Measurements from ENCODE around the gene VPS33A. TPM values are rescaled to one million over a fixed set of nuclear protein-coding genes. Genes with fewer than 3 reads are reported as not detected.

Gene VPS33A
- total and polyA plus RNA-seq, 2 of the 8 experiments (the other 6 are each of a cell fraction or from before 2014, with no cell fraction given) = 16.4 to 41.8 TPM

DNA sequence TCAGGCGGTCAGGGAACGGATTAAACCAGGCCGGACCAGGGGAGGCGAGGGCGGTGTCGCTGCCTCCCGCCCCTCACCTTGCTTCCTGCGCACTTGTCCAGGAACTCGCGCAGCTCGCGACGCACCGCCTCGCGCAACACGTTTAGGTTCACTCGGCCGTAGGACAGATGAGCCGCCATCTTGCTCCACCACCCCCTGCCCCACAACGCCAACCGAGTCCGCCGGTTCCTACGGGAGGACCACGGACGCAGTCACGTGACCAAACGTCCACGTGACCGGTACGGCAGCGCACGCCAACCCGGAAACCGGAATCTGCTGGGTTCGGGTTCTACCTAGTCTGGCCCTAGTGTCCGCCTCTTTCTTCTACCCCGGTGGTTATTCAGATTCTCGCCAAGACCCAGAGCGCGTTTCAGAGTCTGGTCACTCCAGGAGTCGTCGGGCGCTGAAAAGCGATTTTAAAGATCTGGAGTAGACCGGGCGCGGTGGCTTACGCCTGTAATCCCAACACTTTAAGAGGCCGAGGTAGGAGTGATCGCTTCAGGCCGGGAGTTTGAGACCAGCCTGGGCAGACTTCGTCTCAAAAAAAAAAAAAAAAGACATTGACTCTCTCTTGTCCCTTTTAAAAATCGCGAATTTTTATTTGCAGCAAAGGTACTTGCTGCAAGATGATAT lies at the start of gene VPS33A (continued):
- TF ChIP-seq, protein P1, sequence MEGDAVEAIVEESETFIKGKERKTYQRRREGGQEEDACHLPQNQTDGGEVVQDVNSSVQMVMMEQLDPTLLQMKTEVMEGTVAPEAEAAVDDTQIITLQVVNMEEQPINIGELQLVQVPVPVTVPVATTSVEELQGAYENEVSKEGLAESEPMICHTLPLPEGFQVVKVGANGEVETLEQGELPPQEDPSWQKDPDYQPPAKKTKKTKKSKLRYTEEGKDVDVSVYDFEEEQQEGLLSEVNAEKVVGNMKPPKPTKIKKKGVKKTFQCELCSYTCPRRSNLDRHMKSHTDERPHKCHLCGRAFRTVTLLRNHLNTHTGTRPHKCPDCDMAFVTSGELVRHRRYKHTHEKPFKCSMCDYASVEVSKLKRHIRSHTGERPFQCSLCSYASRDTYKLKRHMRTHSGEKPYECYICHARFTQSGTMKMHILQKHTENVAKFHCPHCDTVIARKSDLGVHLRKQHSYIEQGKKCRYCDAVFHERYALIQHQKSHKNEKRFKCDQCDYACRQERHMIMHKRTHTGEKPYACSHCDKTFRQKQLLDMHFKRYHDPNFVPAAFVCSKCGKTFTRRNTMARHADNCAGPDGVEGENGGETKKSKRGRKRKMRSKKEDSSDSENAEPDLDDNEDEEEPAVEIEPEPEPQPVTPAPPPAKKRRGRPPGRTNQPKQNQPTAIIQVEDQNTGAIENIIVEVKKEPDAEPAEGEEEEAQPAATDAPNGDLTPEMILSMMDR (IDR thresholded peaks at IDR 0.05; ENCODE audit: control extremely low read depth in 1 of 3, insufficient read depth in 1 of 3, low read depth in 1 of 3, low read length in 3 of 3) = no peak
- TF ChIP-seq JUND (IDR thresholded peaks at IDR 0.05; ENCODE audit: low read length) = no peak
- no peak for TF ChIP-seq SIRT6 (IDR thresholded peaks at IDR 0.05; ENCODE audit: low read length)
- TF ChIP-seq TBP (IDR thresholded peaks at IDR 0.05; ENCODE audit: low read depth, low read length) = peak; percentile 82
- no peak for TF ChIP-seq CHD2 (IDR thresholded peaks at IDR 0.05; ENCODE audit: low read length)
- peak; percentile 98 for TF ChIP-seq PHF8 (conservative IDR thresholded peaks at IDR 0.05; ENCODE audit: low read depth, low read length)
- TF ChIP-seq GTF2F1 (IDR thresholded peaks at IDR 0.05; ENCODE audit: borderline replicate concordance, low read depth, low read length) = peak; percentile 95
- no peak for TF ChIP-seq BACH1 (IDR thresholded peaks at IDR 0.05; ENCODE audit: low read length)
- no peak for TF ChIP-seq CTBP2 (IDR thresholded peaks at IDR 0.05; ENCODE audit: borderline replicate concordance, insufficient read depth, insufficient read length, low read length)
- TF ChIP-seq KDM5A (IDR thresholded peaks at IDR 0.05; ENCODE audit: low read length) = peak; percentile 95
- no peak for TF ChIP-seq MAFK (IDR thresholded peaks at IDR 0.05; ENCODE audit: low read depth, low read length)
- peak; percentile 70; the same call in 1 of the 2 replicates for TF ChIP-seq RBBP5 (IDR thresholded peaks at IDR 0.05; ENCODE audit: borderline replicate concordance, low read depth, low read length)
- TF ChIP-seq CREB1 (IDR thresholded peaks at IDR 0.05) = peak; percentile 79
- TF ChIP-seq POLR2A (IDR thresholded peaks at IDR 0.05; ENCODE audit: control extremely low read depth in 1 of 2, low read depth in 2 of 2, low read length in 2 of 2) = peak; percentile 94 to 95
- no peak for TF ChIP-seq ZNF274 (IDR thresholded peaks at IDR 0.05; ENCODE audit: borderline replicate concordance, extremely low read depth, low read length)
- no peak; the same call in 1 of the 2 replicates for TF ChIP-seq EGR1 (IDR thresholded peaks at IDR 0.05; ENCODE audit: borderline replicate concordance, low read depth, low read length)
- peak; percentile 99 for TF ChIP-seq POLR2AphosphoS5 (IDR thresholded peaks at IDR 0.05; ENCODE audit: low read depth, low read length)
- TF ChIP-seq CHD1 (IDR thresholded peaks at IDR 0.05; ENCODE audit: low read depth, low read length) = no peak
- peak; percentile 93 for TF ChIP-seq YY1 (IDR thresholded peaks at IDR 0.05; ENCODE audit: low read depth, low read length)
- no peak for TF ChIP-seq POU5F1 (IDR thresholded peaks at IDR 0.05; ENCODE audit: low read depth, low read length)
- no peak for TF ChIP-seq BCL11A (IDR thresholded peaks at IDR 0.05; ENCODE audit: low read depth in 2 of 2, low read length in 2 of 2)
- peak; percentile 67 for TF ChIP-seq ATF2 (IDR thresholded peaks at IDR 0.05; ENCODE audit: low read length)
- no peak for TF ChIP-seq CEBPB (IDR thresholded peaks at IDR 0.05; ENCODE audit: low read depth, low read length)
